Gastrocnemius medialis (tissue), 4 donors: Measurements from ENCODE around the gene MACC1.

Experiments
- CTCF ChIP-seq, 5 experiments: fragments of 450-650 bp in 3 of 5; fragments of 200-600 bp in 2 of 5; sonication (generic) in 2 of 5; IDR thresholded peaks in 4 of 5; conservative IDR thresholded peaks in 1 of 5; 1 replicate in 4 of 5; 2 replicates in 1 of 5; pipeline ENCODE4 v1.5.1; 2016 to 2019; ENCODE audit warnings: antibody characterized with exemption in 5 of 5, mild to moderate bottlenecking in 3 of 5, moderate library complexity in 3 of 5
- POLR2A ChIP-seq, 2 donors: fragments of 450-650 bp; IDR thresholded peaks; one replicate each; pipeline ENCODE4 v1.6.1; 2017; ENCODE audit warnings: antibody characterized with exemption in 2 of 2, mild to moderate bottlenecking in 2 of 2, moderate library complexity in 2 of 2

DNA sequence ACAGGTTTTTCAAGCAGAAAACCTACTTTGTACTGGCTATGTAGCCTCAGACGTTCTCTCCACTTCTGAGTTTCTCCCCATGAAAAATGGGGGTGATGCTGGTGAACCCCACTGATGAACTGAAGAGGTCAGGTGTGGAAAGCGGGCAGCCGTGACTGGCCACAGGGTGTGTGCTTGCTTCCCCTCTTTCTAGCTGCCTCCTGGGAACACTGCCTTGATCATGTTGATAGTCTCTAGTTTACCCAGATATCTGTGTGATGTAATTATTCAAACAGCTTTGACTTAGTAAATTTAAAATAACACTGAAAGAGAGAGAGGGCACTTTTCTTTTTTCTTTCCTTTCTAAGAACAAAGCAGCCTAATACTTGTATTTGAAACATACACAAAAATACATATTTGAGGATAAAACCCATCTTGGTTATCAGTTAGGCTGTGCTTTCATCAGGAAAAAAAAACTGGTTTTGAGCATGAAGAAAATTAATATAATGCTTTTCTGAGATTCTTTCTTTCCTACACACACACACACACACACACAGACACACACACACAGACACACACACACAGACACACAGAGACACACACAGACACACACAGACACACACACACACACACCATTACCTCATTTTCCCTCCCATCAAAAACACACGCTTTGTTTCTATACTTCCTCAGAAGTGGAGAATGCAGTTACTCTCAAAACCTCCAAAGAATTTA is 76.7 kb downstream of the MACC1 start:
- TF ChIP-seq POLR2A (IDR thresholded peaks at IDR 0.05) (no peak), CTCF (IDR thresholded peaks at IDR 0.05 in 4 of 5, conservative IDR thresholded peaks at IDR 0.05 in 1 of 5) (no peak)
